ENCODE measurements around the gene RPS19.
"Not testable (repeated sequence)": the region's sequence is repeated elsewhere in the genome, so short reads cannot be mapped to it uniquely, and the experiment has no call there.

The RPS19 gene

GRCh38 chr19:41911889-41912731, 52.1 kb downstream of the RPS19 start:
- no peak for TF ChIP-seq CTCF (IDR thresholded peaks at IDR 0.05; ENCODE audit: control insufficient read depth, insufficient read depth, low read depth, low read length, missing control alignments)
- H3K4me3 ChIP-seq (ENCODE audit: control insufficient read depth, low read depth, low read length), result no peak overlapping the region
- no peak for DNase-seq (ENCODE audit: low read depth)

- DNase-seq (ENCODE audit: low read depth), result no peak
- no peak overlapping the region for H3K4me3 ChIP-seq (ENCODE audit: control insufficient read depth, low read depth, low read length)
- no peak for TF ChIP-seq CTCF (IDR thresholded peaks at IDR 0.05; ENCODE audit: control insufficient read depth, insufficient read depth, low read depth, low read length, missing control alignments)
Measured at GRCh38 chr19:41912899-41913537, 53.0 kb downstream of the RPS19 start.

GRCh38 chr19:41913538-41914423, 53.7 kb downstream of the RPS19 start:
- TF ChIP-seq CTCF (IDR thresholded peaks at IDR 0.05; ENCODE audit: control insufficient read depth, insufficient read depth, low read depth, low read length, missing control alignments), result no peak
- DNase-seq (ENCODE audit: low read depth), result no peak
- no peak overlapping the region for H3K4me3 ChIP-seq (ENCODE audit: control insufficient read depth, low read depth, low read length)

GRCh38 chr19:41914424-41914834, 54.4 kb downstream of the RPS19 start:
- H3K4me3 ChIP-seq (ENCODE audit: control insufficient read depth, low read depth, low read length); DNase-seq (ENCODE audit: low read depth): not testable (repeated sequence)

- no peak overlapping the region for H3K4me3 ChIP-seq (ENCODE audit: control insufficient read depth, low read depth, low read length)
- no peak for DNase-seq (ENCODE audit: low read depth)
- TF ChIP-seq CTCF (IDR thresholded peaks at IDR 0.05; ENCODE audit: control insufficient read depth, insufficient read depth, low read depth, low read length, missing control alignments), result no peak
Measured at GRCh38 chr19:41915021-41915775, 55.1 kb downstream of the RPS19 start.

GRCh38 chr19:41915776-41916414, 55.8 kb downstream of the RPS19 start:
- no peak overlapping the region for H3K4me3 ChIP-seq (ENCODE audit: control insufficient read depth, low read depth, low read length)
- no peak for TF ChIP-seq CTCF (IDR thresholded peaks at IDR 0.05; ENCODE audit: control insufficient read depth, insufficient read depth, low read depth, low read length, missing control alignments)
- DNase-seq (ENCODE audit: low read depth), result no peak

All from AG09309 (cell line).